Breast epithelium (tissue), 4 donors: ENCODE results near the gene WDR7. TPM values are rescaled to one million over a fixed set of nuclear protein-coding genes. Genes with fewer than 3 reads are reported as not detected.

Experiments
- DNase-seq, 2 donors: peaks; one replicate each; pipeline ENCODE4 v3.0.0-alpha.2; 2019; ENCODE audit warnings: low spot score in 2 of 2
- H3K27ac ChIP-seq, 2 donors: fragments of 200-600 bp; sonication (generic) in 1 of 2; one replicate each; pipeline ENCODE4 v1.5.1; 2016 to 2019; ENCODE audit warnings: mild to moderate bottlenecking in 1 of 2
- H3K27me3 ChIP-seq, 2 donors: fragments of 200-600 bp; sonication (generic) in 1 of 2; one replicate each; pipeline versions ENCODE4 v1.5.1 to v1.6.0; 2017 to 2019; ENCODE audit warnings: control low read depth in 1 of 2, mild to moderate bottlenecking in 1 of 2
- H3K36me3 ChIP-seq: fragments of 200-600 bp; one replicate; pipeline ENCODE4 v1.5.1; 2019
- H3K4me1 ChIP-seq, 2 donors: fragments of 200-600 bp; sonication (generic); one replicate each; pipeline ENCODE4 v1.5.1; 2016 to 2019; ENCODE audit warnings: control low read depth in 1 of 2
- H3K4me3 ChIP-seq, 3 donors: fragments of 200-600 bp; sonication (generic); 1 replicate in 2 of 3; 2 replicates in 1 of 3; pipeline ENCODE4 v1.5.1; 2016 to 2019; ENCODE audit warnings: mild to moderate bottlenecking in 3 of 3, moderate library complexity in 2 of 3
- H3K9me3 ChIP-seq, 2 donors: fragments of 200-600 bp; sonication (generic) in 1 of 2; one replicate each; pipeline ENCODE4 v1.5.1; 2016 to 2019; ENCODE audit warnings: control low read depth in 1 of 2
- CTCF ChIP-seq, 3 donors: fragments of 450-650 bp; IDR thresholded peaks; one replicate each; pipeline ENCODE4 v1.5.1; 2016 to 2017; ENCODE audit warnings: antibody characterized with exemption in 3 of 3, mild to moderate bottlenecking in 3 of 3, moderate library complexity in 3 of 3
- POLR2A ChIP-seq: fragments of 450-650 bp; IDR thresholded peaks from one replicate; pipeline ENCODE4 v1.6.1; 2016; ENCODE audit warnings: antibody characterized with exemption, mild to moderate bottlenecking, moderate library complexity
- POLR2AphosphoS5 ChIP-seq, 3 donors: sonication (generic); formaldehyde crosslinking; IDR thresholded peaks; one replicate each; pipeline ENCODE4 v1.6.1; 2017; ENCODE audit warnings: antibody characterized with exemption in 3 of 3
- intact Hi-C: fragments of 100-400 bp; cut with DNase I; formaldehyde crosslinking; loops from one replicate; pipeline ENCODE4 v1.15.1; 2023; ENCODE audit warnings: low total_unique reads
- total RNA-seq, 3 donors: library from RNA; depleted of rRNA; stranded (reverse); fragments of >200 nt; gene quantifications; one replicate each; pipeline ENCODE4 v1.1.0, GENCODE V29; 2016

WDR7 gene
- total RNA-seq, 3 donors from 2014 or later: 28.3 to 32.6 (median 31.1) TPM

- H3K27me3 ChIP-seq: no peaks in the 10 kb centered on the region
- intact Hi-C loops: no loop called here
- H3K36me3 ChIP-seq: no peaks in the 10 kb centered on the region
- H3K9me3 ChIP-seq: no peaks in the 10 kb centered on the region
- DNase-seq: no peak
- H3K27ac ChIP-seq: no peak overlapping the region
- no peak for TF ChIP-seq POLR2AphosphoS5 (IDR thresholded peaks at IDR 0.05)
- no peak for TF ChIP-seq POLR2A
- no peak for TF ChIP-seq CTCF (IDR thresholded peaks at IDR 0.05)
- no peaks in the 10 kb centered on the region for H3K4me1 ChIP-seq
- H3K4me3 ChIP-seq: no peak overlapping the region
These were observed 270.8 kb downstream of the WDR7 start for GRCh38 chr18:56921896-56922480.

- DNase-seq: no peak
- no peak overlapping the region for H3K4me3 ChIP-seq
These were observed 275.6 kb downstream of the WDR7 start for GRCh38 chr18:56926734-56927133.

GRCh38 chr18:56927786-56928185, 276.6 kb downstream of the WDR7 start:
- H3K27ac ChIP-seq: no peak overlapping the region
- TF ChIP-seq POLR2A (no peak), CTCF (IDR thresholded peaks at IDR 0.05) (no peak)
- intact Hi-C loops: no loop called here
- DNase-seq: no peak
- H3K9me3 ChIP-seq: no peaks in the 10 kb centered on the region
- no peak overlapping the region for H3K4me3 ChIP-seq
- no peaks in the 10 kb centered on the region for H3K36me3 ChIP-seq
- no peaks in the 10 kb centered on the region for H3K27me3 ChIP-seq
- no peaks in the 10 kb centered on the region for H3K4me1 ChIP-seq

More at GRCh38 chr18:56926734-56927133, 275.6 kb downstream of the WDR7 start:
- Histone ChIP-seq H3K27me3 (no peaks in the 10 kb centered on the region), H3K9me3 (no peaks in the 10 kb centered on the region), H3K36me3 (no peaks in the 10 kb centered on the region), H3K27ac (no peak overlapping the region), H3K4me1 (no peaks in the 10 kb centered on the region)
- intact Hi-C loops: no loop called here
- TF ChIP-seq POLR2AphosphoS5 (IDR thresholded peaks at IDR 0.05): no peak
- TF ChIP-seq POLR2A: no peak
- no peak for TF ChIP-seq CTCF (IDR thresholded peaks at IDR 0.05)

DNA sequence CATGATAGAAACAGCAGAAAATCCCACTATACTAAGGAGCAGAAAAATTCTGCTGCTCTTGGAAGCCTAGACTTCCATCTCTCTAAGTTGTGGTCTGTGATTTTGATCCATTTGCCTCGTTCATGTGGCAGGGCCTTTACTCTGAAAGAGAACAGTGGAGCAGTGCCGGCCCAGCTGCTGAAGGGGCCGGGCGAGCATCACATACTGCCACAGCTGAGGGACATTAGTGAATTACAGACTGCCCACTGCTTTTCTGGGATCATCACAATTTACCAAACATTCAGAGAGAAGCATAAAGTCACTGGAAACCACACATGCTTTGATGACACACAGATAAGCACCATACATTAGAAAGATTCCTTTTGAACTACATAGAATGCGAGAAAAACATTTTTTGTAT, 278.7 kb downstream of the WDR7 start:
- TF ChIP-seq CTCF (IDR thresholded peaks at IDR 0.05) (no peak), POLR2A (no peak), POLR2AphosphoS5 (IDR thresholded peaks at IDR 0.05) (no peak)
- no peaks in the 10 kb centered on the region for H3K9me3 ChIP-seq
- intact Hi-C loops: no loop called here
- no peaks in the 10 kb centered on the region for H3K27me3 ChIP-seq
- H3K36me3 ChIP-seq: no peaks in the 10 kb centered on the region
- no peak for DNase-seq
- no peaks in the 10 kb centered on the region for H3K4me1 ChIP-seq
- no peak overlapping the region for H3K4me3 ChIP-seq
- no peak overlapping the region for H3K27ac ChIP-seq

DNA sequence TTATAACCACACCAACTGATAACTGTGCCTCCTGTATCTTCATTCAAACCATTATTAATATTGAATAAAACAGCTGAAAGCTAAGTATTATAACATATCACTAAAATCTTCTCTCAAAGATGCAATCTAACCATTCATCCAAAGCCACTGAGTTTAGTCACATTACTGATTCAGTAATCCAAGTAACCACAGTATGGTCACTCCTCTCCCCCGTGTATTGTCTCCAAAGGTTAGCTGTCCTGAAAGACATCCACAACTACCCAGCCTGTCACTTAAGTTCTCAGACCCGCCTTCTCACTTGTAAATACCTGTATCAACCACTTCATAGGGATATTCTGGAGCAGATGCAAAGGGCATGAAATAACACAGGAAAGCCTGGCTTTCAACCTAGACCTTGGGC, 282.3 kb downstream of the WDR7 start:
- H3K27ac ChIP-seq: no peak overlapping the region
- no peak overlapping the region for H3K4me3 ChIP-seq
- no peaks in the 10 kb centered on the region for H3K9me3 ChIP-seq
- DNase-seq: no peak
- intact Hi-C loops: no loop called here
- no peaks in the 10 kb centered on the region for H3K4me1 ChIP-seq
- H3K27me3 ChIP-seq: no peaks in the 10 kb centered on the region
- peaks cover 9% of the 10 kb centered on the region for H3K36me3 ChIP-seq
- no peak for TF ChIP-seq CTCF (IDR thresholded peaks at IDR 0.05)
- no peak for TF ChIP-seq POLR2A
- TF ChIP-seq POLR2AphosphoS5 (IDR thresholded peaks at IDR 0.05): no peak
